ENCODE results near the gene TSPY10.
"Not testable (repeated sequence)": the region's sequence is repeated elsewhere in the genome, so short reads cannot be mapped to it uniquely, and the experiment has no call there.

The TSPY10 gene, protein sequence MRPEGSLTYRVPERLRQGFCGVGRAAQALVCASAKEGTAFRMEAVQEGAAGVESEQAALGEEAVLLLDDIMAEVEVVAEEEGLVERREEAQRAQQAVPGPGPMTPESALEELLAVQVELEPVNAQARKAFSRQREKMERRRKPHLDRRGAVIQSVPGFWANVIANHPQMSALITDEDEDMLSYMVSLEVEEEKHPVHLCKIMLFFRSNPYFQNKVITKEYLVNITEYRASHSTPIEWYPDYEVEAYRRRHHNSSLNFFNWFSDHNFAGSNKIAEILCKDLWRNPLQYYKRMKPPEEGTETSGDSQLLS

DNA sequence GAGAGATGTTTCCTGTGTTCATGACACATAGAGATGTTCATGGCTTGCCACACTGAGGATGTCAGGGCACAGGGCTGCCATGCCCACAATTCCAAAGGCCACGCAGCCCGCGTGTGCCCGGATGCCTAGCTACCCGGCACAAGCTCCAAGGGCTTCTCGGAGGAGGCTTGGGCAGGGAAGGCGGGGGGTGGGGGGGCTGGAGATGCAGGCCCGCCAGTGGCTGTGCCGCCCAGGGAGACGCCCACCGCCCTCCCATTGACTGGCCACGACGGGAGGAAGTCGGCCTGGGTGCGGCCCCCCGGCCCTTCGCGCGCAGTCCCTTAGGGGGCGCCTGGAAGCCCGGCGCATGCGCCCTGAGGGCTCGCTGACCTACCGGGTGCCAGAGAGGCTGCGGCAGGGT is at the start of gene TSPY10:
TSS of gene TSPY10 (plus strand) at position 301 of the 400 bp plus-strand sequence. CDS start at position 347, 46 bp downstream.
- not testable (repeated sequence) for DNase-seq

DNA sequence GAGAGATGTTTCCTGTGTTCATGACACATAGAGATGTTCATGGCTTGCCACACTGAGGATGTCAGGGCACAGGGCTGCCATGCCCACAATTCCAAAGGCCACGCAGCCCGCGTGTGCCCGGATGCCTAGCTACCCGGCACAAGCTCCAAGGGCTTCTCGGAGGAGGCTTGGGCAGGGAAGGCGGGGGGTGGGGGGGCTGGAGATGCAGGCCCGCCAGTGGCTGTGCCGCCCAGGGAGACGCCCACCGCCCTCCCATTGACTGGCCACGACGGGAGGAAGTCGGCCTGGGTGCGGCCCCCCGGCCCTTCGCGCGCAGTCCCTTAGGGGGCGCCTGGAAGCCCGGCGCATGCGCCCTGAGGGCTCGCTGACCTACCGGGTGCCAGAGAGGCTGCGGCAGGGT is 40.7 kb upstream of the TSPY10 start, which contains the start of gene TSPY9:
TSS of gene TSPY9 (plus strand) at position 301 of the 400 bp plus-strand sequence. CDS start at position 347, 46 bp downstream.
- DNase-seq = not testable (repeated sequence)

DNA sequence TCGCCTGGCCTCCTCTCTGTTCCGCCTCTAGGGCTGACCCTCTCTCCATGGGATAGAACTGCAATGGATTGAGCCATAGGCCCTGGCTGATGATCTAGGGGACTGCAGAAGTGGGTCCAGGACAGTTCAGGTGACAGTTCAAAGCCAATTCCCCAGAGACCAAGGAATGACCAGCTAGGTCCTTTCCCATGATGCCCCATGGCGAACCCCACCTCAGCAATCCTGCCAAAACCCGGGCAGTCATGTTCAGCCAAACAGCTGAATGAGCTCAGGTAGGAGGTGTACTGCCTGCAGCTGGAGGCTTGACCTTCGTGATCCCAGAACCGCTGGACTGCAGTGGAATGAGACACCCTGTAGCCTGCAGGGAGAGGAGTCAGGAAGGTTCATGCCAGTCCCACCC is 23.3 kb upstream of the TSPY10 start:
- DNase-seq = not testable (repeated sequence)

DNA sequence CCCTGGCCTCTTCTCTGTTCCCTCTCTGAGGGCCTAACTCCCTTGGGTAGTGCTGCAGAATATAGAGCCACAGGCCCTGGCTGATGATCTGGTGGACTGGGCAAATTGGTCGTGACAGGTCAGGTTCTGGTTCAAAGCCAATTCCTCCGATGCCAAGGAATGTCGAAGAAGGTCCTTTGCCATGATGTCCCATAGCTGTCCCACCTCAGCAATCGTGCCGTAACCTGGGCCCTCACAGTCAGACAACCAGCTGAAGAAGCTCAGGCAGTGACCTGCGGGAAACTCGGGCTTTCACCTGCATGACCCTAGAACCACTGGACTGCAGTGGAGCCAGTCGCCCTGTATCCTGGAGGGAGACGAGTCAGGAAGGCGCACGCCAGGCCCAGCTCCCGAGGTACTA is 11.4 kb upstream of the TSPY10 start:
- DNase-seq = not testable (repeated sequence)

All from NCI-H1436 (cell line).